Neural progenitor cell (in vitro differentiated cells): ENCODE measurements around the gene PRG3. TPM values are rescaled to one million over a fixed set of nuclear protein-coding genes. Genes with fewer than 3 reads are reported as not detected.
A peak's percentile ranks its signal among the peaks of the same experiment; 100 is the strongest.

Experiments
- DNase-seq: peaks from one replicate; pipeline ENCODE4 v3.0.0-alpha.2; 2016; ENCODE audit warnings: low spot score
- H2AFZ ChIP-seq: fragments of 200-600 bp; sonication (generic); replicated peaks from 2 replicates; pipeline ENCODE4 v1.6.1; 2016; ENCODE audit warnings: antibody characterized with exemption
- H3F3A ChIP-seq: fragments of 200-600 bp; sonication (generic); 2 replicates; pipeline ENCODE4 v1.6.1; 2016; ENCODE audit warnings: antibody characterized with exemption, low read depth
- H3K27ac ChIP-seq: fragments of 200-600 bp; sonication (generic); 2 replicates; pipeline ENCODE4 v1.5.1; 2016; ENCODE audit warnings: mild to moderate bottlenecking
- H3K27me3 ChIP-seq: fragments of 200-600 bp; sonication (generic); 2 replicates; pipeline ENCODE4 v1.6.1; 2016; ENCODE audit warnings: mild to moderate bottlenecking, moderate library complexity
- H3K36me3 ChIP-seq: fragments of 200-600 bp; sonication (generic); 2 replicates; pipeline ENCODE4 v1.5.1; 2016
- H3K4me1 ChIP-seq: fragments of 200-600 bp; sonication (generic); 2 replicates; pipeline ENCODE4 v1.6.1; 2016; ENCODE audit warnings: mixed run types
- H3K4me2 ChIP-seq: fragments of 200-600 bp; sonication (generic); 2 replicates; pipeline ENCODE4 v1.6.1; 2016
- H3K4me3 ChIP-seq: fragments of 200-600 bp; sonication (generic); 2 replicates; pipeline ENCODE4 v1.5.1; 2016
- H3K79me2 ChIP-seq: fragments of 200-600 bp; sonication (generic); 2 replicates; pipeline ENCODE4 v1.6.1; 2016; ENCODE audit warnings: low read depth
- H3K9ac ChIP-seq: fragments of 200-600 bp; sonication (generic); 2 replicates; pipeline ENCODE4 v1.6.1; 2016
- H3K9me3 ChIP-seq: fragments of 200-600 bp; sonication (generic); 2 replicates; pipeline ENCODE4 v1.5.1; 2016; ENCODE audit warnings: low read depth
- H4K20me1 ChIP-seq: fragments of 200-600 bp; sonication (generic); 2 replicates; pipeline ENCODE4 v1.6.1; 2016; ENCODE audit warnings: low read depth
- H3K27ac Mint-ChIP-seq: 3 replicates; pipeline ENCODE4 v1.8.0; 2021; ENCODE audit warnings: mixed read lengths
- H3K27me3 Mint-ChIP-seq: 2 replicates; pipeline ENCODE4 v1.8.0; 2022; ENCODE audit warnings: low read depth, mild to moderate bottlenecking, inconsistent platforms, moderate library complexity, mixed read lengths; ENCODE audit not compliant: insufficient read depth
- H3K36me3 Mint-ChIP-seq: 3 replicates; pipeline ENCODE4 v1.8.0; 2021; ENCODE audit warnings: mixed read lengths
- H3K4me1 Mint-ChIP-seq: 3 replicates; pipeline ENCODE4 v1.8.0; 2021; ENCODE audit warnings: mixed read lengths
- H3K4me3 Mint-ChIP-seq: 3 replicates; pipeline ENCODE4 v1.8.0; 2021; ENCODE audit warnings: mild to moderate bottlenecking, moderate library complexity, mixed read lengths
- H3K9me3 Mint-ChIP-seq: 3 replicates; pipeline ENCODE4 v1.8.0; 2020; ENCODE audit warnings: mixed read lengths
- CTCF ChIP-seq: fragments of 200-600 bp; sonication (generic); IDR thresholded peaks from 2 replicates; pipeline ENCODE4 v1.5.1; 2017; ENCODE audit warnings: antibody characterized with exemption, mild to moderate bottlenecking
- EZH2 ChIP-seq: fragments of 200-600 bp; sonication (generic); IDR thresholded peaks from 2 replicates; pipeline ENCODE4 v1.6.1; 2017; ENCODE audit warnings: antibody characterized with exemption, mild to moderate bottlenecking, moderate library complexity
- EZH2phosphoT487 ChIP-seq: fragments of 200-600 bp; sonication (generic); IDR thresholded peaks from 2 replicates; pipeline ENCODE4 v1.6.1; 2017; ENCODE audit warnings: antibody characterized with exemption
- total RNA-seq: library from RNA; depleted of rRNA; stranded (reverse); fragments of >200 nt; gene quantifications from 2 replicates; pipeline ENCODE4 v1.2.3, GENCODE V29; 2015; ENCODE audit warnings: low replicate concordance

PRG3 gene
- total RNA-seq, 1 donor from 2014 or later, result not detected

- DNase-seq, result no peak
- Histone ChIP-seq H3K79me2 (no peaks in the 10 kb centered on the region), H3K4me1 (no peaks in the 10 kb centered on the region), H4K20me1 (no peaks in the 10 kb centered on the region), H3K9me3 (no peaks in the 10 kb centered on the region), H3K4me2 (no peak overlapping the region), H3K27me3 (peaks cover 48% of the 10 kb centered on the region), H3K27ac (no peak overlapping the region), H3K9ac (no peak overlapping the region), H3K4me3 (no peak overlapping the region), H3K36me3 (no peaks in the 10 kb centered on the region), H3F3A (peaks cover 8% of the 10 kb centered on the region), H2AFZ (no peak overlapping the region)
- Mint-ChIP-seq H3K27ac (no peak overlapping the region), H3K4me3 (peak overlapping the region; percentile 83), H3K27me3 (peaks cover 5% of the 10 kb centered on the region), H3K36me3 (no peaks in the 10 kb centered on the region), H3K4me1 (peaks cover 36% of the 10 kb centered on the region), H3K9me3 (no peaks in the 10 kb centered on the region)
- TF ChIP-seq EZH2phosphoT487 (no peak), CTCF (no peak), EZH2 (no peak)
Observed at GRCh38 chr11:57427727-57428082, 46.8 kb upstream of the PRG3 start.

GRCh38 chr11:57426929-57427726, 46.2 kb upstream of the PRG3 start, which contains the start of gene SLC43A3:
SLC43A3 (minus strand) TSS chr11:57427121; CDS start chr11:57426172, 949 bp downstream.
- H3K4me3 ChIP-seq, result peak within 1 kb of the TSS; percentile 49
- H3K27me3 ChIP-seq, result peaks cover 48% of the 10 kb centered on the region
- H3F3A ChIP-seq, result peaks cover 8% of the 10 kb centered on the region
- no peaks in the 10 kb centered on the region for H3K79me2 ChIP-seq
- Mint-ChIP-seq H3K36me3 (no peaks in the 10 kb centered on the region), H3K4me1 (peaks cover 34% of the 10 kb centered on the region), H3K27ac (peak within 1 kb of the TSS; percentile 33), H3K9me3 (no peaks in the 10 kb centered on the region), H3K4me3 (peak within 1 kb of the TSS; percentile 83), H3K27me3 (peaks cover 5% of the 10 kb centered on the region)
- H3K4me2 ChIP-seq, result peak within 1 kb of the TSS; percentile 87
- no peaks in the 10 kb centered on the region for H4K20me1 ChIP-seq
- no peak within 1 kb of the TSS for H3K27ac ChIP-seq
- peak; percentile 7 for TF ChIP-seq CTCF
- TF ChIP-seq EZH2phosphoT487, result peak; percentile 44
- peak; percentile 48 for TF ChIP-seq EZH2
- no peak within 1 kb of the TSS for H3K9ac ChIP-seq
- peak within 1 kb of the TSS; percentile 92 for H2AFZ ChIP-seq
- peak; percentile 70 for DNase-seq
- no peaks in the 10 kb centered on the region for H3K9me3 ChIP-seq
- no peaks in the 10 kb centered on the region for H3K4me1 ChIP-seq
- H3K36me3 ChIP-seq, result no peaks in the 10 kb centered on the region

- Mint-ChIP-seq H3K36me3 (no peaks in the 10 kb centered on the region), H3K9me3 (no peaks in the 10 kb centered on the region), H3K27me3 (peaks cover 5% of the 10 kb centered on the region), H3K27ac (no peak overlapping the region), H3K4me3 (peak overlapping the region; percentile 83), H3K4me1 (peaks cover 31% of the 10 kb centered on the region)
- no peaks in the 10 kb centered on the region for H3K79me2 ChIP-seq
- no peak for DNase-seq
- peaks cover 48% of the 10 kb centered on the region for H3K27me3 ChIP-seq
- no peaks in the 10 kb centered on the region for H4K20me1 ChIP-seq
- peak overlapping the region; percentile 87 for H3K4me2 ChIP-seq
- TF ChIP-seq CTCF, result no peak
- no peak for TF ChIP-seq EZH2
- TF ChIP-seq EZH2phosphoT487, result no peak
- no peaks in the 10 kb centered on the region for H3K36me3 ChIP-seq
- peaks cover 8% of the 10 kb centered on the region for H3F3A ChIP-seq
- no peak overlapping the region for H3K27ac ChIP-seq
- no peaks in the 10 kb centered on the region for H3K9me3 ChIP-seq
- no peaks in the 10 kb centered on the region for H3K4me1 ChIP-seq
- peak overlapping the region; percentile 49 for H3K4me3 ChIP-seq
- peak overlapping the region; percentile 92 for H2AFZ ChIP-seq
- no peak overlapping the region for H3K9ac ChIP-seq
Observed at GRCh38 chr11:57426439-57426928, 45.5 kb upstream of the PRG3 start.
